Endometrial microvascular endothelial cells (primary cell): Measurements from ENCODE around the gene DCLK2. TPM values are rescaled to one million over a fixed set of nuclear protein-coding genes. Genes with fewer than 3 reads are reported as not detected.

ENCODE experiments used
- in situ Hi-C: cut with HindIII; loops from 2 replicates; pipeline ENCODE4 v1.10.0; 2017; ENCODE audit warnings: low sequenced_read_pairs, low pct_unique_long_range_greater_than_20kb; ENCODE audit errors: inconsistent ontology term
- total RNA-seq: library from RNA; depleted of rRNA; stranded (reverse); fragments of >200 nt; gene quantifications from one replicate; pipeline ENCODE4 v1.2.3, GENCODE V29; 2015; ENCODE audit errors: inconsistent ontology term

DCLK2 gene
- 1.3 TPM for total RNA-seq

GRCh38 chr4:150078041-150078578 is at the start of gene DCLK2:
Gene DCLK2, plus strand, starts transcription at chr4:150078445. Its CDS starts 583 bp downstream, at chr4:150079028.
- in situ Hi-C loops: no loop called here

DNA sequence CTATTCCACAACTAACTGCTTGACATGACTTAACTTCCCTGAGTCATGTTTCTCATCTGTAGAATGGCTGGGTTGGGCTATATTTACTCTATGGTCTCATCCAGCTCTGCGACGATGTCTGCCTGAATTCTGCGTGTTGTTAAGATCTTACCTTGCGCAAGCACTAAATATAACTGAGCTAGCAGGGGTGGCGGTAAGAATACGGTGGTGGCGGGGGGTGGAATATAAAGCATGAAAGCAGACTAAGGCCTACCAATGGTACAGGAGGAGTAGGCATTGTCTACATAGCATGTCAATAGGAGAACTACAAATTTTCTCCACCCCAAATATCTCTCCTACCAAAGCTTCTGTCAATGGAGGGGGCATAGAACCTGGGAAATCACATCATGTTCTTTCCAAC is 45.7 kb upstream of the DCLK2 start:
- in situ Hi-C loops: no loop called here

DNA sequence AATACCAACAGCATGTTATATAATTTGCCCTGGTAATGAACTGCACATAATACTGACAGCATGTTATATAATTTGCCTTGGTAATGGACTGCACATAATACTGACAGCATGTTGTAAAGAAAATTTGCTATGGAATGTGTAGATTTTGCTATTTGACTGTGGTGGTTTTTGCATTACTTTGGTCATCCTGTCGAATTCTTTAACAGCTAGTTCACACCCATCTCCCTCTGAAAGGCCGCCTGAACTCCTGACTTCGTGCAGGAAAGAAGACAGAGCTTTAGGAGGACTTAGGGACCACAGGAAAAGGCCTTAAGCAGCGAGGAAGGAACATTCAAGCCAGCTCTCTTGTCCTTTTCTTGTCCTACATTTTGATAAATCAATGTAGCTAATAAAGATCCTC is 45.2 kb upstream of the DCLK2 start:
- in situ Hi-C loops: no loop called here

DNA sequence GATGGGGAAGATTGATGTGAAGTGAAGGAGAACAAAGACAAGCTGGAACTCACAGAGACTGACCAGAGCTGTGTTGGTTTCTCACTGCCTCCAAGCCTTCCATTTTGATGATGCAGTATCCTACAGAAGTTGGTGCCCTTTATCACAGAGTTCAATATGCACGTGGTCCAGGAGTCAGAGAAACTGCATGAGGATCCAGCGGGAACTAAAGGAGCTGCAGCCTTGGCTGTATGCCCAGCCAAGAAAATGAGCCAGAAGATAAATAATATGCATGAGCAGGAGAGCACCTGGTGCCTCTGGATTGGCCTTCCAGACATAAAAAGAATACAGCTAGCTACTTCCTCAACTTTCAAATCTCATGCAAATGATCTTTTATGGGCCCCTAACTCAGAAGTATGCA is 44.3 kb upstream of the DCLK2 start:
- in situ Hi-C loops: no loop called here

GRCh38 chr4:150037251-150037856 is 40.9 kb upstream of the DCLK2 start:
- in situ Hi-C loops: no loop called here

DNA sequence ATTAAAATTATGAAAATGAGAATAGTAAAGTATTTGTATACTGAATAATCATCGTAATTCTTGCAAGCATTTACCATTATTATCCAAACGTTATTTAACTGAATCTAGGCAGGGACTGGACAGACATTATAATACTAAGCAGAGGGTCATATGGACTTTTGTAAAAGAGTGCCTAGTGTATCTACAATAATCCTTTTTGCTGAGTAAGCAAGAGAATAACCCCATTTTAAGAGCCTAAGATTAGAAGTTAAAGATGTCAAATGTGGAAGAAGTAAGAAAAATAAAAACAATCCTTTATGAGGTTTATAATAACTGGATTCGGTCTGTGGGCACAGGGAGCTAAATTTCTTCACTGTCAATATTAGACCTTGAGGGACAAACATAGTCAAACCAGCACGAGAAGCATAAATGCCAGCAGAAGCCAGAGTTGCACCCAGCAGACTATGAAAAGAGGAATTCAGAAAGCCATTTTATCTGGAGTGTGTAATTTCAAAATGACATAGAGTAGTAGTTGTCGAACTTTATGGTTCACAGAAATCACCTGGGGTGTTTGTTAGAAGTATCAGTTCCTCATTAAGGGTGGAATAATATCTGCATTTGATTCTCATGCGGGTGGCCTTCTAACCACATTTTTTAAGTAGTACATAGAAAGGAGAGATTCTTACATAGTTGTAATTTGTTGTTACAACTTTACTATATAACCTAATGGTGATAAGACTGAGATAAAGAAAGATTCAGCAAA is 39.7 kb upstream of the DCLK2 start:
- in situ Hi-C loops: no loop called here

- in situ Hi-C loops: no loop called here
These were observed 38.7 kb upstream of the DCLK2 start for GRCh38 chr4:150039274-150040127.

DNA sequence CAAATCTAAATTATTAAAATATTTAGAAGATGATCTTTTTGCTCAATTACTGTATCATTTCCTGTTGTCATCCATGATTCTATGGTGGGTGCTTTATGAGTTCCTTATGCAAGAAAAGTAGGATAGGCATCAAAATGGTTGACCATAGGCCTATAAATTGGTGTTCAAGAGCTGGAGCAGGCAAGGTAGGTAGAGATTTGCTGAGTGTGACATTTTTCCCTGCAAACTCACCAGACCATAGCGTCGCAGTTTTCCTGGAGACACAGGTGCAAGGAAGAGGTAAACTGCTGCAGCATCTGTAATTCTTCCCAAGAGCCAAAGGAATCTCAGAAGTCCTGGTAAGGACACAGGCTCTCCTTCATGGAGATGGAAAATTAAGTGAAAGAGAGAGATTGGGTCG is 33.7 kb upstream of the DCLK2 start:
- in situ Hi-C loops: no loop called here

- in situ Hi-C loops: no loop called here
These were observed 32.8 kb upstream of the DCLK2 start for GRCh38 chr4:150045410-150045809.

- in situ Hi-C loops: no loop called here
These were observed 31.5 kb upstream of the DCLK2 start for GRCh38 chr4:150046728-150047217.

DNA sequence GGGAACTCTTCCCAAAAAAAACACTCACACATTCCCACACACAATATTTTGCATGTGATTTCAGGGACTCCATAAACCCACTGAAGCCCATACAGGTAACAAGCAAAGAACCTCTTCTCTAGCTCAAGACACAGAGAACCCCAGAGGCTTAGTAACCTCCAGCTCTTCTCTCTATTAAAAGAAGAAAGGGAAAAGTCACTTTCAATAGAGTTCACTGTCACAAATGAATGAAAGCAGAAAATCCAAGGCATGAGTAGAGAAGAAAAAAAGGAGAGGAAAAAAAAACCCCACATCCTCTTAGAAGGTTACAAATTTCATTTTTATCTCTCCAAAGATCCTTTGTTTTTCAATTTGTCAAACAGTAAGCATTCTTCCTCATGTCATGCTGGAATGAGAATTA is 30.7 kb upstream of the DCLK2 start:
- in situ Hi-C loops: no loop called here

DNA sequence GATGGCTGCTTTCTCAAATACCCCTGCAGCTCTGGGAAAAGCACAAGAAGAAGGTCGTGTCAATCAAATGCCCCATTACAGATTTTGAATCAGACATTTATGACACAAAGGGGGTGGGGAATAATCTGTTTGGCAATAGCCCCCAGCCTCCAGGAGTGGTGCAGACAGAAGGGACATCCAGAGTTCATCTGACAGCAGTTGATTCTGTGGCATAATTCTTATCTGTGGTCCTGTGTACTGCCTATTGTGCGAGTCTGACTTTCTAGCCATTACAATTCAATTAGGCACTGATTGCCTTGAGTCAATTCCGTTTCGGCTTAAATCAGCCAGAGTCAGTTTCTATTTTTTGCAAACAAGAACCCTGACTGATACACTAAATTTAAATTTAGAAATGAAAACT is 28.6 kb upstream of the DCLK2 start:
- in situ Hi-C loops: no loop called here

GRCh38 chr4:150050566-150050965 is 27.7 kb upstream of the DCLK2 start:
- in situ Hi-C loops: no loop called here

DNA sequence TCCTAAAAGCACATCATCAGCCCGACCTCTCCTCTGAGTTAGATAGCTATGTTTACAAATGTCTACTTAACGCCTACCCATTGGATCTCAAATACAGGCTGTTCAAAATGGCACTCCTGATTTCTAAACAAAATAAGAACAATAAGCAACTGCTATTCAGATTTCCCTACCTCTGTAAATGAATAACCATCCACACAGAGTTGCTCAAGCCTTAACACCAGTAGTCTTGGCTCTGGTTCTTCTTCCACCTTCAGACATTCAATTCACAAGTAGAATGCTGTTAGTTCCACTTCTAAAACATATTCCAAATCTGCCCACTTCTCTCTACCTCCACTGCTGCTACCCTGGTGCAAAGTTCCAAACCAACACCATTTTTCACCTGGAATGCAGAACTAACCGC is 27.1 kb upstream of the DCLK2 start:
- in situ Hi-C loops: no loop called here

DNA sequence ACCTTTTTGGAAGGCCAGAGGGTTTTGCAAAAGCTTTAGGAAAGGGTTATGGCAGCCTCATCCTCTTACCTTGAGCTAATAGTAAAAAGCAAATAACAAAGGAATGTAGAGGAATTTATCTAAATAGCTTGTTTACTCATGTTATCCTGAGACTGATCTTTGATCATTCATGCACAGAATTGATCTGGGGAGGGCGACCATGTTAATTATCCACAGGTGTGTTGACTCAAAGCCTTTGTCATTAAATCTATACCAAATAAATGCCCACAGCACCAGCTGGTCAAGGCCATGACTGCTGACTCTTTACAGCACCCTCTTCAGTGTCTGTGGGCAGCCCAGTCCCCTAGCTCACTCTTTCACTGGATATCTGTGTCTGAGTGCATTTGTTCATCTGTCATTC is 22.8 kb upstream of the DCLK2 start:
- in situ Hi-C loops: no loop called here

DNA sequence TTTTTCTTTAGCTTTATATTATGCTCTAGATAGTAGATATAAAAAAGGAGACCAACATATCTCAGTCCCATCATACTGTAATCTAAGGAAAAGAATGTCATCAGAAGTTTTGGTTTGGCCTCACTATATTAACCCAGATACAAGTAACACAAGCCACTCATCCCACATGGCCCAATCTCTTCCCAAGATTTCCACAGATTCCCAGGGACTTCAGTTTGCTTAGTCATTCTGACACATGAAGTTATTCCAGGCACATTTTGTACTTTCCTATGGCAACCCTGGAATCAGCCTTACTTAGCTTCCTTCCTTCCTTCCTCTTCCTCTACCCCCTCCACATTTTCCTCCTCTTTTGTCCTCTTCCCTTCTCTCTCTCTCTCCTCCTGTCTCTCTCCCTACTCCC is 21.7 kb upstream of the DCLK2 start:
- in situ Hi-C loops: no loop called here

- in situ Hi-C loops: no loop called here
These were observed 17.0 kb upstream of the DCLK2 start for GRCh38 chr4:150061086-150061776.

DNA sequence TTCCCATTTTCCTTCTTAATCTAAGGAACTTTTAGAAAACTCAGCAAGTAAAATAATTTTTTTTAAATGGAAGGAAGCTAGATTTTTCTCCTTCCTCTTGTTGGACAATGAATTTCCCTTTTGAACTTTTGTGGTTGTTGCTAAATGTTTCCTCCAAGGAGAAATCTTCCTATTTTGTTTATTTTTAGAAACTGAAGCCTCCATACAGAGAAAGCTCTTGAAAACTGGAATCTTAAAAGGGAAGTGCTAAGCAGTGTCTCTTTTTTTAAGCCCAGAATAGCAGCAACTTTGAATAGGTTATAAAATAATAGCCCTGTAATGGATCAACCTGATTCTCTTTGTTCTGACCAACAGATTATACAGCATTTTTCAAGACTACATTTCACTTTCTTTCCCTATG is 15.1 kb upstream of the DCLK2 start:
- in situ Hi-C loops: no loop called here

- in situ Hi-C loops: no loop called here
These were observed 12.5 kb upstream of the DCLK2 start for GRCh38 chr4:150065740-150066139.
